Trophoblast cell (in vitro differentiated cells and primary cell): ENCODE results near the gene PRLR.

ENCODE experiments used
- DNase-seq, 2 donors: peaks; one replicate each; pipeline ENCODE4 v3.0.0-alpha.2; 2016
- H2AFZ ChIP-seq: 2 replicates; pipeline ENCODE4 v1.6.1; 2013; ENCODE audit warnings: low read length, moderate library complexity, mild to moderate bottlenecking; ENCODE audit not compliant: insufficient read depth, poor library complexity
- H2AK5ac ChIP-seq: 2 replicates; pipeline ENCODE4 v1.6.1; 2013; ENCODE audit warnings: mild to moderate bottlenecking, low read length
- H2BK120ac ChIP-seq: 2 replicates; pipeline ENCODE4 v1.6.1; 2013; ENCODE audit warnings: low read length, mild to moderate bottlenecking, moderate library complexity; ENCODE audit not compliant: insufficient read depth, poor library complexity
- H2BK12ac ChIP-seq: 2 replicates; pipeline ENCODE4 v1.6.1; 2013; ENCODE audit warnings: mild to moderate bottlenecking, low read length, moderate library complexity
- H2BK5ac ChIP-seq: 2 replicates; pipeline ENCODE4 v1.6.1; 2013; ENCODE audit warnings: low read length, low read depth, moderate library complexity, mild to moderate bottlenecking; ENCODE audit not compliant: poor library complexity
- H3K14ac ChIP-seq: 2 replicates; pipeline ENCODE4 v1.6.1; 2013; ENCODE audit warnings: mild to moderate bottlenecking, low read length
- H3K18ac ChIP-seq: 2 replicates; pipeline ENCODE4 v1.6.1; 2013; ENCODE audit warnings: mild to moderate bottlenecking, low read length
- H3K23ac ChIP-seq: 2 replicates; pipeline ENCODE4 v1.6.1; 2013; ENCODE audit warnings: low read length
- H3K27ac ChIP-seq: 2 replicates; pipeline ENCODE4 v1.5.1; 2013; ENCODE audit warnings: low read depth, mild to moderate bottlenecking, inconsistent platforms, low read length, moderate library complexity
- H3K27me3 ChIP-seq: 2 replicates; pipeline ENCODE4 v1.6.1; 2013; ENCODE audit warnings: inconsistent platforms, mild to moderate bottlenecking, low read length, moderate library complexity; ENCODE audit not compliant: insufficient read depth
- H3K36me3 ChIP-seq, 2 experiments: 1 replicate in 1 of 2; 2 replicates in 1 of 2; pipeline ENCODE4 v1.6.1; 2013; ENCODE audit warnings: low read length in 2 of 2, mild to moderate bottlenecking in 2 of 2, moderate library complexity in 1 of 2; ENCODE audit not compliant: insufficient read depth in 2 of 2, control insufficient read depth in 1 of 2
- H3K4ac ChIP-seq: 2 replicates; pipeline ENCODE4 v1.6.1; 2013; ENCODE audit warnings: low read depth, mild to moderate bottlenecking, low read length, moderate library complexity
- H3K4me1 ChIP-seq, 2 experiments: 1 replicate in 1 of 2; 2 replicates in 1 of 2; pipeline ENCODE4 v1.6.1; 2013; ENCODE audit warnings: low read length in 2 of 2, mild to moderate bottlenecking in 2 of 2, moderate library complexity in 1 of 2; ENCODE audit not compliant: insufficient read depth in 2 of 2, control insufficient read depth in 1 of 2
- H3K4me2 ChIP-seq: 2 replicates; pipeline ENCODE4 v1.6.1; 2013; ENCODE audit warnings: inconsistent platforms, mild to moderate bottlenecking, low read length, moderate library complexity
- H3K4me3 ChIP-seq: 2 replicates; pipeline ENCODE4 v1.5.1; 2013; ENCODE audit warnings: mild to moderate bottlenecking, low read depth, low read length, inconsistent platforms
- H3K79me1 ChIP-seq: one replicate; pipeline ENCODE4 v1.6.1; 2013; ENCODE audit warnings: low read length
- H3K79me2 ChIP-seq: 2 replicates; pipeline ENCODE4 v1.6.1; 2013; ENCODE audit warnings: low read length, mild to moderate bottlenecking; ENCODE audit not compliant: control insufficient read depth, insufficient read depth, poor library complexity
- H3K9ac ChIP-seq: 2 replicates; pipeline ENCODE4 v1.6.1; 2013; ENCODE audit warnings: mild to moderate bottlenecking, low read length
- H3K9me3 ChIP-seq: 2 replicates; pipeline ENCODE4 v1.6.1; 2013; ENCODE audit warnings: low read depth, mild to moderate bottlenecking, control low read depth, inconsistent platforms, low read length; ENCODE audit not compliant: insufficient read depth
- H4K12ac ChIP-seq: 2 replicates; pipeline ENCODE4 v1.6.1; 2013; ENCODE audit warnings: low read depth, mild to moderate bottlenecking, low read length, moderate library complexity
- H4K8ac ChIP-seq: 2 replicates; pipeline ENCODE4 v1.6.1; 2013; ENCODE audit warnings: low read depth, mild to moderate bottlenecking, low read length, moderate library complexity
- H4K91ac ChIP-seq: one replicate; pipeline ENCODE4 v1.6.1; 2013; ENCODE audit warnings: low read depth, mild to moderate bottlenecking, low read length, moderate library complexity
- WGBS: extraction: QIAGEN DNeasy Blood & Tissue Kit; methylation state at CpG from one replicate; pipeline ENCODE4 v1.1.7; 2013; ENCODE audit warnings: missing lambda C conversion rate; ENCODE audit not compliant: insufficient read length, insufficient coverage; ENCODE audit errors: extremely low coverage; 5-methylcytosine and 5-hydroxymethylcytosine counted together

PRLR gene

GRCh38 chr5:35050541-35051126, 179.7 kb downstream of the PRLR start:
- H3K18ac ChIP-seq = no peak overlapping the region
- H3K27ac ChIP-seq = no peak overlapping the region
- no peak overlapping the region for H4K91ac ChIP-seq
- H3K9ac ChIP-seq = no peak overlapping the region
- H3K4me1 ChIP-seq = no peaks in the 10 kb centered on the region
- H2AK5ac ChIP-seq = no peak overlapping the region
- H3K27me3 ChIP-seq = no peaks in the 10 kb centered on the region
- H4K12ac ChIP-seq = no peak overlapping the region
- no peak overlapping the region for H2AFZ ChIP-seq
- no peak overlapping the region for H3K4me2 ChIP-seq
- no peak overlapping the region for H3K23ac ChIP-seq
- no peak overlapping the region for H4K8ac ChIP-seq
- no peak overlapping the region for H3K4me3 ChIP-seq
- no peak overlapping the region for H3K14ac ChIP-seq
- no peak overlapping the region for H3K4ac ChIP-seq
- H3K9me3 ChIP-seq = no peaks in the 10 kb centered on the region
- no peaks in the 10 kb centered on the region for H3K36me3 ChIP-seq
- H2BK5ac ChIP-seq = no peak overlapping the region
- no CpG with 5 or more reads among the region's 3 CpGs for WGBS
- no peaks in the 10 kb centered on the region for H3K79me1 ChIP-seq
- DNase-seq = no peak
- no peaks in the 10 kb centered on the region for H3K79me2 ChIP-seq
- no peak overlapping the region for H2BK120ac ChIP-seq
- no peak overlapping the region for H2BK12ac ChIP-seq

DNA sequence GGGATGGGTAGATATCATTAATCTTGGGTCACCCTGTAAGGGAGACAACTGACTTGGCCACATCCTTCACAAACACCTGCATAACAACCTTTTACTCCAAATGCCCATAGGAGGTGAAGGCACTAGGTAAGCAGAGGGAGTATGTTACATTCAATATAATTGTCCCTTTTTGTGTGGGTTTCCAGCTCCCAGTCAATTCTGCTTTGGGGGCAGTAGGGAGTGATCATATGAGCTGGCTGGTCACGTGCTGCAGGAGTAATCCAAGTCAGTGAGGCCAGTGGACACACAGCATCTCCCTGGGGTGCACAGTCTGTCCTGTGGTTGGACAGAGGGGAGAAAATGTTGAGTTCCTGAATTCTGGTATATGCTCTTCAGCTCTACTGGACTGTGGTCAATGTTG, 181.4 kb downstream of the PRLR start:
- no peak for DNase-seq
- Histone ChIP-seq H2AK5ac (no peak overlapping the region), H4K91ac (no peak overlapping the region), H3K4me3 (no peak overlapping the region), H2BK5ac (no peak overlapping the region), H3K9me3 (no peaks in the 10 kb centered on the region), H3K4me1 (no peaks in the 10 kb centered on the region), H3K27me3 (no peaks in the 10 kb centered on the region), H3K14ac (no peak overlapping the region), H3K27ac (no peak overlapping the region), H3K9ac (no peak overlapping the region), H3K4me2 (no peak overlapping the region), H4K12ac (no peak overlapping the region), H3K4ac (no peak overlapping the region), H3K79me2 (no peaks in the 10 kb centered on the region), H3K79me1 (no peaks in the 10 kb centered on the region), H4K8ac (no peak overlapping the region), H2AFZ (no peak overlapping the region), H2BK12ac (no peak overlapping the region), H3K18ac (no peak overlapping the region), H3K23ac (no peak overlapping the region), H2BK120ac (no peak overlapping the region), H3K36me3 (no peaks in the 10 kb centered on the region)
- no CpG with 5 or more reads among the region's 1 CpG for WGBS

GRCh38 chr5:35047785-35048404, 182.4 kb downstream of the PRLR start, which contains the start of gene AGXT2:
AGXT2 (minus strand) TSS chr5:35047949; CDS start chr5:35047892, 57 bp downstream.
- Histone ChIP-seq H4K8ac (no peak within 1 kb of the TSS), H3K4me1 (no peaks in the 10 kb centered on the region), H2BK12ac (no peak within 1 kb of the TSS), H3K18ac (no peak within 1 kb of the TSS), H3K27me3 (no peaks in the 10 kb centered on the region), H3K23ac (no peak within 1 kb of the TSS), H4K91ac (no peak within 1 kb of the TSS), H3K9ac (no peak within 1 kb of the TSS), H3K27ac (no peak within 1 kb of the TSS), H2BK5ac (no peak within 1 kb of the TSS), H3K79me2 (no peaks in the 10 kb centered on the region), H2AFZ (no peak within 1 kb of the TSS), H3K4ac (no peak within 1 kb of the TSS), H3K4me2 (no peak within 1 kb of the TSS), H3K4me3 (no peak within 1 kb of the TSS), H3K9me3 (no peaks in the 10 kb centered on the region), H3K79me1 (no peaks in the 10 kb centered on the region), H4K12ac (no peak within 1 kb of the TSS), H2AK5ac (no peak within 1 kb of the TSS), H3K36me3 (no peaks in the 10 kb centered on the region), H3K14ac (no peak within 1 kb of the TSS), H2BK120ac (no peak within 1 kb of the TSS)
- WGBS = 100% methylated on average over 2 of the region's 8 CpGs
- no peak for DNase-seq

DNA sequence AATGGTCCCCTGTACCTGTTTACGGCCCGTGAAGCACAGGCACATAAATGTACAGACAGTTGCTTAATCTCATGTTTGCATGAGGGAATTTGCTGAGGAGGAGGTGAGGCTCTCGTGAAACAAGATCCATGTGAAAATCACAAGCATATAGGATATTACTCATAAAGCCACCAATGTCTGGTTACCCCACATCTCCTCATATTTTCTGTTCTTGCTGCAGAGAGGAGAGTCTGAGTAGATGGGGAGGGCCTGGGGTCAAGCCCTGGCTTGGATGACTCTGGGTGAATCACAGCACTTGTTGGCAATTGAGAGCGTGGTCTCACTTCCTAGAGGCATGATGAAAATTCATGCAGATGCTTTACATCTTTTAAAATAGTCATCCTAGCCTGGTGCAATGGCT, 183.5 kb downstream of the PRLR start:
- Histone ChIP-seq H3K4me3 (no peak overlapping the region), H2BK120ac (no peak overlapping the region), H3K14ac (no peak overlapping the region), H3K79me2 (no peaks in the 10 kb centered on the region), H3K4ac (no peak overlapping the region), H2BK12ac (no peak overlapping the region), H2AK5ac (no peak overlapping the region), H3K4me1 (no peaks in the 10 kb centered on the region), H3K36me3 (no peaks in the 10 kb centered on the region), H4K91ac (no peak overlapping the region), H3K23ac (no peak overlapping the region), H3K4me2 (no peak overlapping the region), H3K79me1 (no peaks in the 10 kb centered on the region), H2AFZ (no peak overlapping the region), H3K27ac (no peak overlapping the region), H4K12ac (no peak overlapping the region), H3K18ac (no peak overlapping the region), H4K8ac (no peak overlapping the region), H3K27me3 (no peaks in the 10 kb centered on the region), H3K9ac (no peak overlapping the region), H2BK5ac (no peak overlapping the region), H3K9me3 (no peaks in the 10 kb centered on the region)
- no peak for DNase-seq
- WGBS = no CpG with 5 or more reads among the region's 4 CpGs
